A673 (cell line): ENCODE measurements around the gene USP36. TPM values are rescaled to one million over a fixed set of nuclear protein-coding genes. Genes with fewer than 3 reads are reported as not detected.

Experiments
- BruUV-seq: library from RNA; stranded (reverse); fragments of 400-500 nt; replicated peaks from 2 replicates; lab custom pipeline; 2021; lab: Mats Ljungman, UMichigan
- CTCF ChIA-PET: fragments of 300-600 bp; sonication (Branson Sonifier 250); formaldehyde crosslinking; loops from one replicate; lab custom pipeline; 2022; ENCODE audit warnings: antibody characterized with exemption; lab: Charles Lee
- POLR2A ChIA-PET: fragments of 300-600 bp; sonication (Branson Sonifier 250); formaldehyde crosslinking; loops from one replicate; lab custom pipeline; 2022; ENCODE audit warnings: antibody characterized with exemption; ENCODE audit not compliant: low non-redundant PET; lab: Charles Lee
- DNase-seq: peaks from one replicate; pipeline ENCODE4 v3.0.0-alpha.2; 2015; ENCODE audit warnings: low spot score
- H3K27ac ChIP-seq: fragments of 200-600 bp; sonication (generic); 2 replicates; pipeline ENCODE4 v1.5.1; 2016; ENCODE audit warnings: mixed run types, low read depth, mild to moderate bottlenecking, mixed read lengths, antibody characterized with exemption, low read length; ENCODE audit not compliant: poor library complexity, severe bottlenecking
- H3K27me3 ChIP-seq: fragments of 200-600 bp; sonication (generic); replicated peaks from 2 replicates; pipeline ENCODE4 v1.6.1; 2017; ENCODE audit warnings: mixed run types, low read depth, mild to moderate bottlenecking, mixed read lengths, antibody characterized with exemption, low read length; ENCODE audit not compliant: insufficient read depth, poor library complexity
- H3K36me3 ChIP-seq: fragments of 200-600 bp; sonication (generic); 2 replicates; pipeline ENCODE4 v1.6.1; 2016; ENCODE audit warnings: mixed run types, mild to moderate bottlenecking, mixed read lengths, antibody characterized with exemption, low read length; ENCODE audit not compliant: insufficient read depth, poor library complexity, severe bottlenecking
- H3K4me1 ChIP-seq: fragments of 200-600 bp; sonication (generic); 2 replicates; pipeline ENCODE4 v1.6.1; 2017; ENCODE audit warnings: mixed run types, mild to moderate bottlenecking, mixed read lengths, antibody characterized with exemption, low read length; ENCODE audit not compliant: insufficient read depth, poor library complexity, severe bottlenecking
- H3K4me3 ChIP-seq: fragments of 200-600 bp; sonication (generic); 2 replicates; pipeline ENCODE4 v1.5.1; 2016; ENCODE audit warnings: low read depth, mixed run types, mild to moderate bottlenecking, mixed read lengths, low read length; ENCODE audit not compliant: poor library complexity, severe bottlenecking
- H3K9me3 ChIP-seq: fragments of 200-600 bp; sonication (generic); 2 replicates; pipeline ENCODE4 v1.6.1; 2016; ENCODE audit warnings: mixed run types, low read depth, mild to moderate bottlenecking, mixed read lengths, antibody characterized with exemption, low read length; ENCODE audit not compliant: poor library complexity, severe bottlenecking
- CTCF ChIP-seq: fragments of 300-800, 200-600 bp; sonication (generic); conservative IDR thresholded peaks from 2 replicates; pipeline ENCODE4 v1.5.1; 2017; ENCODE audit warnings: low read depth, mild to moderate bottlenecking, antibody characterized with exemption, low read length, moderate library complexity, mixed read lengths
- EZH2 ChIP-seq: fragments of 200-600 bp; sonication (generic); IDR thresholded peaks from 2 replicates; pipeline ENCODE4 v1.6.1; 2017; ENCODE audit warnings: borderline replicate concordance, low read depth, mild to moderate bottlenecking, mixed read lengths, antibody characterized with exemption, low read length; ENCODE audit not compliant: poor library complexity, severe bottlenecking
- intact Hi-C: fragments of 100-400 bp; cut with micrococcal nuclease; formaldehyde crosslinking; loops from one replicate; pipeline ENCODE4 v1.10.0; 2022; ENCODE audit not compliant: unreplicated experiment
- total RNA-seq: library from RNA; stranded (reverse); gene quantifications from 2 replicates; pipeline ENCODE4 v1.2.3, GENCODE V29; 2021

USP36 gene
- total RNA-seq, 1 experiment from 2014 or later: 74.9 TPM

GRCh38 chr17:78884876-78885667 is 44.5 kb upstream of the USP36 start:
- Histone ChIP-seq H3K9me3 (no peaks in the 10 kb centered on the region), H3K36me3 (no peaks in the 10 kb centered on the region), H3K4me1 (peaks cover 5% of the 10 kb centered on the region), H3K27me3 (no peaks in the 10 kb centered on the region), H3K4me3 (no peak overlapping the region), H3K27ac (no peak overlapping the region)
- intact Hi-C loops: no loop called here
- no TSS peak for BruUV-seq
- no peak for DNase-seq
- CTCF ChIA-PET: no interaction called here
- no peak for TF ChIP-seq EZH2
- TF ChIP-seq CTCF: no peak
- POLR2A ChIA-PET: no interaction called here

GRCh38 chr17:78884148-78884825 is 43.7 kb upstream of the USP36 start:
- Histone ChIP-seq H3K36me3 (no peaks in the 10 kb centered on the region), H3K27me3 (no peaks in the 10 kb centered on the region), H3K4me3 (no peak overlapping the region), H3K9me3 (no peaks in the 10 kb centered on the region), H3K4me1 (peaks cover 5% of the 10 kb centered on the region), H3K27ac (no peak overlapping the region)
- no peak for DNase-seq
- TF ChIP-seq EZH2: no peak
- TF ChIP-seq CTCF: no peak
- ChIA-PET POLR2A (no interaction called here), CTCF (no interaction called here)
- BruUV-seq: no TSS peak
- intact Hi-C loops: no loop called here

- CTCF ChIA-PET: no interaction called here
- TF ChIP-seq CTCF (no peak), EZH2 (no peak)
- Histone ChIP-seq H3K36me3 (no peaks in the 10 kb centered on the region), H3K27me3 (no peaks in the 10 kb centered on the region), H3K4me3 (no peak overlapping the region), H3K27ac (no peak overlapping the region), H3K9me3 (no peaks in the 10 kb centered on the region), H3K4me1 (peaks cover 5% of the 10 kb centered on the region)
- intact Hi-C loops: no loop called here
- POLR2A ChIA-PET: no interaction called here
- BruUV-seq: no TSS peak
- DNase-seq: peak; percentile 40
These were observed 43.0 kb upstream of the USP36 start for GRCh38 chr17:78883533-78884131.
